Measurements from ENCODE around the gene HSPA8. TPM values are rescaled to one million over a fixed set of nuclear protein-coding genes. Genes with fewer than 3 reads are reported as not detected.

The HSPA8 gene
- total RNA-seq, 4 donors from 2014 or later: 425 to 660 (median 550) TPM

DNA sequence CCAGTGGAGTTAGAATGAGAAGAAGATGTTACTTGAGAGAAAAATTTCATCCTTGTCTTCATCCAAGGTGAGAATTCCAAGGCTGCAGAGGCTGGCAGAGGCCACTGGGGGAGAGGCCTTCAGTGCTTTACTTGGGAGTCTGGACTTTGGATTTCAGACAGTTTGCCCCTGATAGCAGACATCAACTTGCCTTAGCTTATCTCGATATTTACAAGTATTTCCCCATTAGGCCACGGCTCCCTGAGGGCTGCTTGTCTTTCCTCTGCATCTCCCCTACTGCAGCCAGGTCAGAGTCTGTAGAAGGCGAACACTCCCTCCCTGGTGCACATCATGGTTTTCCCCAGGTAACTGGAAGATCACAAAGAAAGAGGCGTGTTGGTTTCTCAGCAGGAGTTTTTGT lies 50.4 kb downstream of the HSPA8 start:
- no peak overlapping the region for H3K4me3 ChIP-seq
- WGBS, 2 donors: 66 to 72% methylated on average over 4 of the region's 4 CpGs
- H3K27ac ChIP-seq: no peak overlapping the region
- TF ChIP-seq, protein P1, sequence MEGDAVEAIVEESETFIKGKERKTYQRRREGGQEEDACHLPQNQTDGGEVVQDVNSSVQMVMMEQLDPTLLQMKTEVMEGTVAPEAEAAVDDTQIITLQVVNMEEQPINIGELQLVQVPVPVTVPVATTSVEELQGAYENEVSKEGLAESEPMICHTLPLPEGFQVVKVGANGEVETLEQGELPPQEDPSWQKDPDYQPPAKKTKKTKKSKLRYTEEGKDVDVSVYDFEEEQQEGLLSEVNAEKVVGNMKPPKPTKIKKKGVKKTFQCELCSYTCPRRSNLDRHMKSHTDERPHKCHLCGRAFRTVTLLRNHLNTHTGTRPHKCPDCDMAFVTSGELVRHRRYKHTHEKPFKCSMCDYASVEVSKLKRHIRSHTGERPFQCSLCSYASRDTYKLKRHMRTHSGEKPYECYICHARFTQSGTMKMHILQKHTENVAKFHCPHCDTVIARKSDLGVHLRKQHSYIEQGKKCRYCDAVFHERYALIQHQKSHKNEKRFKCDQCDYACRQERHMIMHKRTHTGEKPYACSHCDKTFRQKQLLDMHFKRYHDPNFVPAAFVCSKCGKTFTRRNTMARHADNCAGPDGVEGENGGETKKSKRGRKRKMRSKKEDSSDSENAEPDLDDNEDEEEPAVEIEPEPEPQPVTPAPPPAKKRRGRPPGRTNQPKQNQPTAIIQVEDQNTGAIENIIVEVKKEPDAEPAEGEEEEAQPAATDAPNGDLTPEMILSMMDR (IDR thresholded peaks at IDR 0.05): no peak
- TF ChIP-seq POLR2A (IDR thresholded peaks at IDR 0.05) (no peak), EP300 (IDR thresholded peaks at IDR 0.05) (no peak)
- H3K9me3 ChIP-seq: no peaks in the 10 kb centered on the region
- no peaks in the 10 kb centered on the region for H3K36me3 ChIP-seq
- no peaks in the 10 kb centered on the region for H3K27me3 ChIP-seq
- H3K4me1 ChIP-seq: no peaks in the 10 kb centered on the region
- no peak for DNase-seq (ENCODE audit: low spot score in 2 of 2)

Small RNAs within 50 kb of the gene (small RNA-seq; reads per million reads assigned to genes)
- gene RPL31P47 (not detected), gene SNORD14C (not detected), gene SNORD14D (not detected), gene SNORD14E (82.9 reads per million, percentile 95 among the genes with 10 or more reads in this experiment)

Other genes with a start within 250 kb of the HSPA8 start
- gene CRTAM, start 223.6 kb downstream of the HSPA8 start, total RNA-seq: under 1 TPM in 3 of 4 donors, not detected in 1; 0.20 to 0.84 (median 0.66) TPM
- gene JHY, start 179.4 kb downstream of the HSPA8 start, total RNA-seq: 10 to 100 TPM; 13.4 to 17.3 (median 14.1) TPM
- not detected for gene BSX, start 80.3 kb downstream of the HSPA8 start, total RNA-seq
- gene CLMP, start 133.1 kb upstream of the HSPA8 start, total RNA-seq: 10 to 100 TPM; 82.5 to 98.6 (median 89.7) TPM

All from tibial nerve (tissue), 4 donors.